ENCODE measurements around the gene CCDC78.
"Not testable (repeated sequence)": the region's sequence is repeated elsewhere in the genome, so short reads cannot be mapped to it uniquely, and the experiment has no call there.

The CCDC78 gene

DNA sequence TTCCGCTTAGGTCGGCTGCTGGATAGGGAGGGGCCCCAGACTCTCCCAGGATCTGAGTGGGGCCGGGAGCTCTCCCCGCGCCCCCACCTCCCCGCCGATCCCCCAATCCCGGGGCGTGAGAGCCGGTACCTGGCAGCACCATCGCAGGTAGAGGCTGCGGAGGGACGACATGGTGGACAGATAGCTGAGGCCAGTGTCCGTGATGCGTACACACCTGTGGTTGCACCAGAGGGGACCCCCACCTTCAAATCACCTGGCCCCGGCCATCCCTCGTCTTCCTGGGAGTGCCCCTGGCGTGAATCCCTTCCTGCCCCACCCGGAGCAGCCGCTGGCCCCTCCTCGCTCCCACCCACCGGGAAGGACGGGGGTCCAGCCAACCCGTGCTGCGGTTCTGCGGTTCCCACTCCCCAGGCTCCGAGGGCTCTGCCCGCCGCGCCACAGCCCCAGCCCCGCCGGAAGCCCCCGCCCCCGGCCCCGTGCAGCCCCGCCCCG, 31.3 kb downstream of the CCDC78 start:
- Histone ChIP-seq H3K9ac (ENCODE audit: low read length) (no peak overlapping the region), H3K4me3 (ENCODE audit: low read depth, low read length) (peak overlapping the region; percentile 56), H3K27me3 (ENCODE audit: control insufficient read depth, insufficient read depth, low read length) (peaks cover 90% of the 10 kb centered on the region), H3K36me3 (ENCODE audit: control insufficient read depth, insufficient read depth, low read length) (no peaks in the 10 kb centered on the region), H3K9me3 (ENCODE audit: control insufficient read depth, insufficient read depth, low read depth, low read length) (no peaks in the 10 kb centered on the region), H3K4me1 (ENCODE audit: control insufficient read depth, insufficient read depth, low read length) (peaks cover 6% of the 10 kb centered on the region; the same call in 1 of the 2 replicates), H3K27ac (ENCODE audit: low read depth, low read length) (no peak overlapping the region)

DNA sequence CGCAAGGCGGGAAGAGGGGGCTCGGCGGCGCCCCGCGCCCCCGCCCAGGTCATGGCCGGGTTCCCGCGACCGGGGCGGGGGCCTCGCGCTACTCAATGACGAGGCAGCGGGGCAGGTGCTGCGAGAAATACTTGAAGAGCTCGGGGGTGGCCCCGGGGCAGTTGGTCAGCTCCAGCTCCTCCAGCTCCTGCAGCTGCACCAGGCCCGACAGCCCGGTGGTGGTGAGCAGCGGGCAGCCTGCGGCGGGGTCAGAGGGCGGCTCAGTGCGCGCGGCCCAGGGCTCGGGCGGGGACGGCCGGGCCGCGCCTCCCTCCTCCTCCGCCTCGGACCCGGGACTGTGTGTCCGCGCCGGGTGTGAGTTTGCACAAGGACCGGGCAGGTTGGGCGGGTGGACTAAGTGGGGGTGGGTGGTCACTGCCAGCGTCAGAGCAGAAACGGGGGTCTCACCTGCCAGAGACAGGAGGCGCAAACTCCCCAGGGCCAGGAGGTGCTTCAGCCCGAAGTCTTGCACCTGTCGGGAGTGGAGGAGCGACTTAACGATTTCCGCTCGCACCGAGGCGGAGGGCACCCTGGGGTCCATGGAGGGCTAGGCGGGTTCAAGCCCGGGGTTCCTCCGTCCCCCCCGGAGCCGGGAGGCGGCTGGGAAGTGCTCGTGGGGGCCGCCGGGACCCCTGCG, 31.9 kb downstream of the CCDC78 start:
- no peak overlapping the region for H3K27ac ChIP-seq (ENCODE audit: low read depth, low read length)
- H3K9ac ChIP-seq (ENCODE audit: low read length), result no peak overlapping the region
- peaks cover 10% of the 10 kb centered on the region for H3K4me1 ChIP-seq (ENCODE audit: control insufficient read depth, insufficient read depth, low read length)
- peak overlapping the region; percentile 56 for H3K4me3 ChIP-seq (ENCODE audit: low read depth, low read length)
- no peaks in the 10 kb centered on the region for H3K9me3 ChIP-seq (ENCODE audit: control insufficient read depth, insufficient read depth, low read depth, low read length)
- H3K27me3 ChIP-seq (ENCODE audit: control insufficient read depth, insufficient read depth, low read length), result peaks cover 84% of the 10 kb centered on the region
- H3K36me3 ChIP-seq (ENCODE audit: control insufficient read depth, insufficient read depth, low read length), result no peaks in the 10 kb centered on the region

DNA sequence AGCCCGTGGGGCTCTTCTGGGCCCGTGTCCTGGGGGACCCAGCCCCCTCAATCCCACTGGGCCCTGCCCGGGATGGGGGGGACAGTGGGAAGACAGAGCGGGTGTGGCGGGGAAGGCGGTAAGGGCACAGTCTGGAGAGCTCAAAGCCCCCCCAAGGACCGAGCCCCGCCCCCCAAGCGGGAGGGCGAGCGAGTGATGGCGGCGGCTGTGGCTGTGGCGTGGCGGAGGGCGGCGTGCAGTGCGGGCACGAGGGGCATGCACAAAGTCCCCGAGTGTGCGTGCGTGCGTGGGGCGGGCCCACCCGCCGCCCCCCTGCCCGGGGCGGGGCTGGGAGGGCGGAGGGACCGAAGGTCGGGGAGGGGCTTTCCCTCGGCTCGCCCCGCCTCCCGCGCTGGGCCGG, 32.5 kb downstream of the CCDC78 start:
- Histone ChIP-seq H3K9ac (ENCODE audit: low read length) (no peak overlapping the region), H3K27me3 (ENCODE audit: control insufficient read depth, insufficient read depth, low read length) (peaks cover 78% of the 10 kb centered on the region), H3K36me3 (ENCODE audit: control insufficient read depth, insufficient read depth, low read length) (no peaks in the 10 kb centered on the region), H3K4me3 (ENCODE audit: low read depth, low read length) (peak overlapping the region; percentile 56), H3K9me3 (ENCODE audit: control insufficient read depth, insufficient read depth, low read depth, low read length) (no peaks in the 10 kb centered on the region), H3K4me1 (ENCODE audit: control insufficient read depth, insufficient read depth, low read length) (peaks cover 14% of the 10 kb centered on the region), H3K27ac (ENCODE audit: low read depth, low read length) (no peak overlapping the region)

DNA sequence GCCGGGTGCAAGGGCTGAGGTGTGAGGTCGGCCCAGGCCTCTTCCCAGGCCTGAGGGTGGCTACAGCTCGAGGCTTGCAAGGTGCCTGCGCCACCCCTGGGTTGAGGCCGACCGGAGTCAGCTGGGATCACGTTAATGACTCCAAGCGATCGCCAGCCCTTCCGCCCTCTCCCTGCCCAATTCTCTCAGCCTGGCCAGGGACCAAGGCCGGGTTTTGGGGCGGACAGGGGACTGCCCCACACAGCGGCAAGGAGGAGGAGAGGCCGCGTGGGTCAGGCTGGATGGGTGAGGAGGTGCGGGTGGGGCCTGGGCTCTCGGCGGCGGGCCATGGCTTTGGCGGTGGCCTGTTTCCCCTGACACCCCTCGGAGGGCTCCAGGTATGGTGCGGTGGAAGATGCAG, 32.9 kb downstream of the CCDC78 start:
- Histone ChIP-seq H3K9ac (ENCODE audit: low read length) (no peak overlapping the region), H3K27me3 (ENCODE audit: control insufficient read depth, insufficient read depth, low read length) (peaks cover 76% of the 10 kb centered on the region), H3K36me3 (ENCODE audit: control insufficient read depth, insufficient read depth, low read length) (no peaks in the 10 kb centered on the region), H3K4me1 (ENCODE audit: control insufficient read depth, insufficient read depth, low read length) (peaks cover 14% of the 10 kb centered on the region), H3K4me3 (ENCODE audit: low read depth, low read length) (peak overlapping the region; percentile 56), H3K27ac (ENCODE audit: low read depth, low read length) (no peak overlapping the region), H3K9me3 (ENCODE audit: control insufficient read depth, insufficient read depth, low read depth, low read length) (no peaks in the 10 kb centered on the region)

DNA sequence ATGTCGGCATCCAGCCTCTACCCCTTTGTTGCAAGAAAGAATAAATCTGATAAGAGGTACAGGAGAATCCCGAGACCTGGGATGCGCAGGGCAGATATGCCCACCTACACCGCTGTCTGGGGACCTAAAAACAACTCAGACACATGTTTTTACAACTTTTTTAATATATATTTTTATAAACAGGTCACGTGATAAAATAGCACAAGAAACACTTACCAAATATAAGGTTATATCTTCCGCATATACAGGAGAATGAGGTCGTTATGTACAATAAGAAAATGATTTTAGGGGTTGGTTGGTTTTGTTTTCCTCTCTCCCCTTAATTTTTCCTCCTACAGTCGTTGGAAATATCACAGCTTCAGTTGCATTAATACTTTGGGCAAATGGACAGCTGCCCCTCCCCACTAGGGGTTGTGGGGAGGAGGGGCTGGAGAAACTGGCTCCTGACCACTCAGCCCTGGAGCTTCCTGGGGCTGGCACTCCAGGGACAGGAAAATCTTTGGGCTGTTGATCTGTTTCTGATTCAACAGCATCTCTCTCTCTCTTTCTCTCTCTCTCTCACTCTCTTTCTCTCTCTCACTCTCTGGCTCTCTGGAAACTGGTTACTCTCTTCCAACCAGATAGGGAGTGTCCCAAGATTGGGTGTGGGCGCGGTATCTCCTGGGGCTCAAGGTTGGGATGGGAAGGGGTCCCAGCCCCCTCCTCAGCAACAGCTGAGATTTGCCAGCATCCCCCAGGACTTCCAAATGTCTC, 33.7 kb downstream of the CCDC78 start:
- H3K9me3 ChIP-seq (ENCODE audit: control insufficient read depth, insufficient read depth, low read depth, low read length), result no peaks in the 10 kb centered on the region
- peaks cover 67% of the 10 kb centered on the region for H3K27me3 ChIP-seq (ENCODE audit: control insufficient read depth, insufficient read depth, low read length)
- peaks cover 14% of the 10 kb centered on the region for H3K4me1 ChIP-seq (ENCODE audit: control insufficient read depth, insufficient read depth, low read length)
- peaks cover 4% of the 10 kb centered on the region for H3K36me3 ChIP-seq (ENCODE audit: control insufficient read depth, insufficient read depth, low read length)
- no peak overlapping the region for H3K27ac ChIP-seq (ENCODE audit: low read depth, low read length)
- H3K4me3 ChIP-seq (ENCODE audit: low read depth, low read length), result no peak overlapping the region
- H3K9ac ChIP-seq (ENCODE audit: low read length), result no peak overlapping the region

DNA sequence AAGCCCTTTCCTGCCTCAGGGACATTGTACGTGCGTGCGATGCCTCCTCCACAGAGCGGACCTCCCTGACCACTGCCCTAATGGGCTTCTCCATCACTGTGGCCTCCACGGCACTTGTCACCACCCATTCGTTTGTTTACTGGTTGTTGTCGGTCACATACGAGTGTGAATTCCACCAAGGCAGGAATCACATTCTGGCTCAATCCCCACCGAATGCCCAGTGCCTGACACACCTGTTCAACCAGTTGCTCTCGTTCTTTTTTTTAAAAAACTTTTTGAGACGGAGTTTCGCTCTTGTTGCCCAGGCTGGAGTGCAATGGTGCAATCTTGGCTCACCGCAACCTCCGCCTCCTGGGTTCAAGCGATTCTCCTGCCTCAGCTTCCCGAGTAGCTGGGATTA, 35.0 kb downstream of the CCDC78 start:
- not testable (repeated sequence) for H3K9me3 ChIP-seq (ENCODE audit: control insufficient read depth, insufficient read depth, low read depth, low read length); H3K9ac ChIP-seq (ENCODE audit: low read length); H3K27ac ChIP-seq (ENCODE audit: low read depth, low read length); H3K4me3 ChIP-seq (ENCODE audit: low read depth, low read length)
- peaks cover 17% of the 10 kb centered on the region for H3K36me3 ChIP-seq (ENCODE audit: control insufficient read depth, insufficient read depth, low read length)
- H3K4me1 ChIP-seq (ENCODE audit: control insufficient read depth, insufficient read depth, low read length), result peaks cover 14% of the 10 kb centered on the region
- H3K27me3 ChIP-seq (ENCODE audit: control insufficient read depth, insufficient read depth, low read length), result peaks cover 54% of the 10 kb centered on the region

DNA sequence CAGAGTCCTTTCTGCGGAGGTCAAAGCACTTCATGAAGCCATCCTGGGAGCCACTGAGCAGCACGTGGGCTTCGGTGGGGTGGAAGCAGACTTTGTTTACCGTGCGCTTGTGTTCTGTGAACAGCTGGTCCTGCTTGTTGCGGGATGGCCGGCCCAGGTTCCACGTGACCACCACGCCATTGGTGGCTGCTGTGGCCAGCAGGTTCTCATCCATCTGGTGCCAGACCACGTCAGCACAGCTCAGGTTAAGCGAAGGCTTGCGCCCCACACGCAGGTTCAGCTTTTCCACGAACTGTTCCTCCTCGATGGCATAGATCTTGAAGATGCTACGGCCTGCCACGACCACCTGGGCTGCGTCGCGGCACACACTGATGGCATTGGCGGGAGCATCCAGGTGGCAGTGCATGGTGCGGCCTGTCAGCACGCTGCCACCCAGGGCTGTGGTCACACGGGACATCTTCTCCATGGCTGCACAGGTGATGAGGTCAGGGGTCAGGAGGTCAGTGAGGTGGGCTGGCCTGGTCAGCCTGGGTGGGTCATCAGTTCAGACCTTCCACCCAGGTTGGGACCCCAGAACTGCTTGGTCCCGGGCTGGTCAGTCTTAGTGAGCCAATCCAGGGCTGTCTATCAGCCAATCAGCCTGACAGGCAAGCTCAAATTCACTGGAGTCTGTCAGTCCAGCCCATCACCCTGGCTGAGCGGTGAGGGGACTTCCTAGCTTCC, 36.9 kb downstream of the CCDC78 start:
- H3K27ac ChIP-seq (ENCODE audit: low read depth, low read length), result no peak overlapping the region
- H3K9ac ChIP-seq (ENCODE audit: low read length), result peak overlapping the region; percentile 79
- no peaks in the 10 kb centered on the region for H3K9me3 ChIP-seq (ENCODE audit: control insufficient read depth, insufficient read depth, low read depth, low read length)
- H3K27me3 ChIP-seq (ENCODE audit: control insufficient read depth, insufficient read depth, low read length), result peaks cover 36% of the 10 kb centered on the region
- peak overlapping the region; percentile 86 for H3K4me3 ChIP-seq (ENCODE audit: low read depth, low read length)
- H3K36me3 ChIP-seq (ENCODE audit: control insufficient read depth, insufficient read depth, low read length), result peaks cover 20% of the 10 kb centered on the region
- H3K4me1 ChIP-seq (ENCODE audit: control insufficient read depth, insufficient read depth, low read length), result peaks cover 8% of the 10 kb centered on the region

DNA sequence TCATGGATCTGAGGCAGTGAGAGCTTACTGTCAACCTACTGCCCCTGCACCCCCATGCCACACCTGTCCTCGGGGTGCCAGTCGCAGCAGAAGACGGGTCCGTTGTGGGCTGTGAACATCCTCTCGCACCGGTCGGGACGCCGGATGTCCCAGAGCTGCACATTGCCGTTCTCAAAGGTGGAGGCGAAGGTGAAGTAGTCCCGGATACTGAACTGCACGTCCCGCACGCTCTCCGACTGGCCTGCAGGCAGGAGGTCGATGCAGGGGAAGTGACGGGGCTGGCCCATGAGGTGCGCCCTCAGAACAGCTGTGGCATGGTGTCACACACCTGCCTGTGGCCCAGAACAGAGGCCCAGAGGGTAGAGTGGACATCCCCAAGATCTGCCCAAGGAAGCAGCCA, 38.7 kb downstream of the CCDC78 start:
- Histone ChIP-seq H3K9me3 (ENCODE audit: control insufficient read depth, insufficient read depth, low read depth, low read length) (no peaks in the 10 kb centered on the region), H3K27me3 (ENCODE audit: control insufficient read depth, insufficient read depth, low read length) (peaks cover 18% of the 10 kb centered on the region), H3K4me3 (ENCODE audit: low read depth, low read length) (no peak overlapping the region), H3K27ac (ENCODE audit: low read depth, low read length) (no peak overlapping the region), H3K9ac (ENCODE audit: low read length) (no peak overlapping the region), H3K4me1 (ENCODE audit: control insufficient read depth, insufficient read depth, low read length) (peaks cover 15% of the 10 kb centered on the region), H3K36me3 (ENCODE audit: control insufficient read depth, insufficient read depth, low read length) (peaks cover 28% of the 10 kb centered on the region)

DNA sequence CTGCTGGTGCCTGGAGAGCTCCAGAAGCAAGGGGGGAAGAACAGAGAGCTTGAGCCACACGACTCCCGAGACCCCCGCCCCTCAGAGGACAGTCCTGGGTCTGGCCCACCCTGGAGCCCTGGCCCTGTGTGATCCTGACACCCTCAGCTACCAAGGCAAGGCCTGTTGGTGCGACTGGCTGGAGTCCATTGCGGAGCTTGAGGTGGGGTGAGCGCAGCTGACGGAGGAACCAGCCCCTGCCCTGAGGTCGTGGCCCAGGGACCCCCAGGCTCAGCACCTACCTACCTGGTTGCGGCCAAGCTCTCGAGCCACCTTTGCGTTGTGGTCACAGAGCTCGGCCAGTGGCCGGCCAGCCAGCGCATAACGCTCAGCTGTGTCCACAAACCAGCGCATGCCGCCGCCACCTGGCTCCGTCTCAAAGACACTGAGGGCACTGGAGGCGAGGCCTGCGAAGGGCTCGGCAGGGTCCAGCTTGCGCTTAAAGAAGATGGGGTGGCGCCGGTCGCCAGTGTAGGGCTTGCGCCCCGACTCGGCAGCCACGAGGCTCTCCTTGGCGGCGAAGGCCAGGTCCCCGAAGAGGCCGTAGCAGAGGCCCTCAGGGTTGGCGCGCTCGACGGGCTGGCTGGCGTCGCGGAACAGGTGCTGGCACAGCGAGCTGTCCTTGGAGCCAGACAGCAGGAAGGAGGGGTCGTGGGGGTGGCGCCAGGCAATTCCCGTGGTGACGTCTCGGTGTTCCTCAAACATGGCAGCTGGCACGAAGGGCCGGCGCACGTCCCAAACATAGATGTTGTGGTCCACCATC, 39.6 kb downstream of the CCDC78 start:
- no peaks in the 10 kb centered on the region for H3K9me3 ChIP-seq (ENCODE audit: control insufficient read depth, insufficient read depth, low read depth, low read length)
- no peak overlapping the region for H3K4me3 ChIP-seq (ENCODE audit: low read depth, low read length)
- H3K27ac ChIP-seq (ENCODE audit: low read depth, low read length), result no peak overlapping the region
- H3K9ac ChIP-seq (ENCODE audit: low read length), result no peak overlapping the region
- H3K4me1 ChIP-seq (ENCODE audit: control insufficient read depth, insufficient read depth, low read length), result peaks cover 17% of the 10 kb centered on the region
- H3K27me3 ChIP-seq (ENCODE audit: control insufficient read depth, insufficient read depth, low read length), result peaks cover 10% of the 10 kb centered on the region
- H3K36me3 ChIP-seq (ENCODE audit: control insufficient read depth, insufficient read depth, low read length), result peaks cover 36% of the 10 kb centered on the region

DNA sequence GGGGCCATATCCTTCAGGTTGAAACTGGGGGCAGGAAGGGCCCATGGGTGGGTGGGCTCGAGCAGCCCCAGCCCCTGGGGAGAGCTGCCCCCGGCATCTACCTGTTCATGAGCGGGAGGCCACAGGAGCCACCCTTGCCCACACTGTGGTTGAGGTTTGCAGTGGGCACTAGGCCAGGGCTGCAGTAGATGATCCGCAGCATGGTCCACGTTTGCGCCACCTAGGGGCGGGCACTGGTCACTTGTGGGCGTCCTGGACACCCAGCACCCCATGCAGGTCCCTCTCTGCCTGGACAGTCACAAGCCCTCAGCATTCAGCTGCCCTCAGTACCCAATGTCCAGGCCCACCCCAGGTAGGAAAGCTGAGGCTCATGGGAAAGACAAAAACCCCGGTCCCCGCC, 40.3 kb downstream of the CCDC78 start:
- Histone ChIP-seq H3K9me3 (ENCODE audit: control insufficient read depth, insufficient read depth, low read depth, low read length) (no peaks in the 10 kb centered on the region), H3K27ac (ENCODE audit: low read depth, low read length) (no peak overlapping the region), H3K36me3 (ENCODE audit: control insufficient read depth, insufficient read depth, low read length) (peaks cover 42% of the 10 kb centered on the region), H3K4me1 (ENCODE audit: control insufficient read depth, insufficient read depth, low read length) (peaks cover 23% of the 10 kb centered on the region), H3K27me3 (ENCODE audit: control insufficient read depth, insufficient read depth, low read length) (peaks cover 3% of the 10 kb centered on the region; the same call in 1 of the 2 replicates), H3K4me3 (ENCODE audit: low read depth, low read length) (no peak overlapping the region), H3K9ac (ENCODE audit: low read length) (no peak overlapping the region)

All from HUES6 (cell line).